Stimulated activated CD8-positive, alpha-beta memory T cell treated with anti-CD3 and anti-CD28 coated beads, Interleukin-2, amount 100 ng/mL, for 48 hours (primary cell): ENCODE data around the gene RASAL2.

Experiments used
- DNase-seq, 2 donors: peaks; one replicate each; pipeline ENCODE4 v3.0.0-alpha.2; 2020; ENCODE audit warnings: low read depth in 2 of 2

The RASAL2 gene

DNA sequence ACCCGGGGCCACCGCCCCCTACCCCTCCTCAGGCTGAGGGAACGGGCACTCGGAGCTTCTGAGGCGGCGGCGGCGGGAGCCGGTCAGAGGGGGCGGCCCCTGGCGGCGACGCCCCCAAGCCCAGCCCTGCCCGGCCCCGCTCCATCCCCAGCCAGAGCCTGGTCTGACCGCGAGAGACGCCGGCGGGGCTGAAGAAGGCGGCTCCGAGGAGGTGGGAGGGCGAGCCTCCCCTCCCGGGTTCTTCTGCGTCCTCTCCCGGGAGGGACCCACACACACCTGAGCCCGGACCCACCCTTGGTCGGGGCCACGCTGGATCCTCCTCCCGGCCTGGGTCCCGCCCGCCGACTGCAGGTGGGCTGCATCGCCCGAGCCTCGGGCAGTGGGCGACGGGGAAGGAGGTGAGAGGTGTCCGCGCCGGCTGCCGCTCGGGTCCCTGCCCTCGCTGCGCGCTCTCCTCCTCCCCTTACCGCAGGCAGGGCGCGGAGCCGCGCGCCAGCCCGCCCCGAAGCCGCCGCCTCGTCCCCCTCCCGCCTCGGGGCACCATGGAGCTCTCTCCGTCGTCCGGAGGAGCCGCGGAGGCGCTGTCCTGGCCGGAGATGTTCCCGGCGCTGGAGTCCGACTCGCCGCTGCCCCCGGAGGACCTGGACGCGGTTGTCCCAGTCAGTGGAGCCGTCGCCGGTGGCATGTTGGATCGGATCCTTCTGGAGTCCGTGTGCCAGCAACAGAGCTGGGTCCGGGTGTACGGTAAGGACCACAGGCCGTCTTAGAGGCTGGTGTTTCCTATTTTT is at the start of gene RASAL2:
TSS of gene RASAL2 (plus strand) at position 154 of the 788 bp plus-strand sequence. CDS start at position 543, 389 bp downstream.
- DNase-seq = peak in 1 of 2 donors; percentile 1

DNA sequence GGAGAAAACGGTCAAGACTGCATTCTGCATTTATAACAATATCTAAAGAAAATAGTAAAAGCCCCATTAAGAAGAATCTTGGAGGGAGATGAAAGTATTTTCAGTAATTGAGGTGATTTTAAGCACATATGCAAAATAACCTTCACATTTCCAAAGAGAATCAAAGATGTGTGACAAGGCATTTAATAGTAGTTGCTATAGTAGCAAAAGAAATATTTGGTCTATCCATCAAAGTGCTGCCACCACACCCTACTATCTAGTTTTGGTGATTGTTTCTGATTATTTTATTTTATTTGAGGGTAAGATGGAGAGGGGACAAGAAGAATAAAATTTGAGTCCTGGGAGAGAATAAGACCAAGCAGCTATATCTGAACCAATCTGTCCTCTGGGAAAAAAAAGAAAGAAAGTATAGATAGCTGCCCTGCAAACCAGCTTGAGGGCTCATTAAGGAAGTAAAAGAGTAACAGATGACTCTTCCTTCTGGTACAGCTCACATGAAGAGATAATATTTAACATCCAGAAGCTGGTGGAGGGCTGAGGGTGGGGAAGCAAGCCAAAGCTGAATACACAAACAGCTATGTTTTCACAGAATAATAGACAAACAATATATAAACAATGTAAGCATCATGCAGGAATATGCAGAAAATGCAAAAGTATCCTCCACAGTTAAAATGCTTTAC is 47.2 kb upstream of the RASAL2 start:
- no peak for DNase-seq

DNA sequence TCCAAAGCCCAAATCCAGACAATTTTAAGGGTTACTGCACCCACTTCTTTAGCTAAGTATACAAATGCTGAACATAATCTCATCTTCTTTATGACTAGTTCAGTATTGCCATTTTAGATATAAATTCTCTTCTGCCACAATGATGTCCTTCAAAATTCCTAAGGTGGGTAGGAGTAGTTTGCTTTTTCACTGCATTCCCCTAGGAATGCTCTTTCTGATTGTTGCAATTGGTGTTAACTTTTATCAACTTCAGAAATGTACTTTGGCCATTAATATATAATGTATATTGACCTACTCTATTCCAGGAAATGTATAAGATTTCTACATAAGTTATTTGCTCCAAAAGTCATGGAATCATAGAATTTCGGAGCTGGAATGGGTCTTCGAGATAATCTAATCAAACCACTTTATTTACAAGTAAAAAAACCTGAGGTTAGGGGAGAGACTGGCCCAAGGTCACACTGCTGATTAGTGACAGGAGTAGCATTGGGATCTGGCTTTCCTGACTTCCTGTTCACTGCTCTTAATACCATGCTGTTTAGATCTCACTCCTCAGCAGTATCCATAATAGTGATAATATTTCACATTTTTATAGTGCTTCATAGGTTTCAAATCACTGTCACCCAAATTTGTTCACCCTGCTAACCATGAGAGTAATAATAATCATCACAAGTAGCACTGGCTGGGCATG is 46.4 kb upstream of the RASAL2 start:
- no peak for DNase-seq

GRCh38 chr1:178048426-178048825 is 45.5 kb upstream of the RASAL2 start:
- DNase-seq = no peak

DNA sequence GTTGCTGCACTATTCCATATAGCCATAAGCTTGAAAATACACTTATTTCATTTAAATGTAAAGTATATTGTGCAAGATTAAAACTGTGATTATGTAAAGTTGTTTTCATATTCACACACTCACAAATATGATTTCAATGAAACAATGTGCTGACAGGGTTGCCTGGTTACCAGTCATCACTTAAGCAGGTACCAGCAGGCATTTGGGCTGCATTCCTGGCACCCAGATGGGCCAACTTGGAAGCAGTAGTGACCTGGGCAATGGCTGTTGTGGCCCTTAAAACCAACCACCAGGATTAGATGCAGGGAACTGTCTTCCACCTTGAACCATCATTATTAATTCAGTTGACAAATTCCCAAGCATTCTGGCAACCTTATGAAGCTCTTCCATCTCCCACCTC is 45.0 kb upstream of the RASAL2 start:
- no peak for DNase-seq

GRCh38 chr1:178050084-178050483 is 43.8 kb upstream of the RASAL2 start:
- DNase-seq = no peak

GRCh38 chr1:178051071-178051470 is 42.8 kb upstream of the RASAL2 start:
- DNase-seq = no peak

DNA sequence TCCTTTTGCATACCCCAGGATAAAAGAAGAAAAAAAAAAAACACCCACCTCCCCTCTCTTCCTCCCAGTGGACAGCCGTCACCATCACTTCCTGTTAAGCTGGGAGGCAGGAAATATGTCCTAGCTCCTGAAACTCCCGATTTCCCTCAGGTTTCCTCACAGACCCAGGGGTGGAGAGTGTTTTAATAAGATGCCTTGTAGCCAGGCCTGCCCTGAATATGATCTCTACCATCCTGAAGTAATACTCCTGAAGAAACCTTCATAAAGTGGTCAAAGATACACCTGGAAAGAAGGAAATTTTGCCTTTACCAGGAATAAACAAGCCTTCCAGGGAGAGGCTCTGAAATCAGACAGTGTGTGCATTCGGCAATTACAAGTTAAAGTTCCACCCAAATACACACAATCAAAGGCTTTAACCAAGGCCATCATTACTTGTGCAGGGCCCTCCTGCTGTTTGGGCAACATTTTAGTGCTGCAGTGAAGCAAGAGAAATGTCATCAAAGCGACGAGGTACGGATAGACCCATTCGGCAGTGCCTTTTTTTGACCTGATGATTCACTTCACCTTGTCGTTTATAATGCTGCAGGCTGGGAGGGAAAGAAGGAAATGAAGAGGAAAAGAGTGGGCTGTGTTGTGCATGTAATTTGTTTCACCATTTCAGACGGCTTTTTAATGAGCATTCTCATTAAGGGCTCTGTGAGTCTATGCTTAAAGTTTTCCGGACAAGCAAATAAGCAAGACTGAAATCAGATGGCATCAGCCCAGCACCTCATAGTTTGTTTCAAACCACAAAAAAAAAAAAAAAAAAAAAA is 41.0 kb upstream of the RASAL2 start:
- no peak for DNase-seq

- no peak for DNase-seq
Observed at GRCh38 chr1:178055093-178055492, 38.8 kb upstream of the RASAL2 start.

GRCh38 chr1:178055779-178056471 is 38.0 kb upstream of the RASAL2 start:
- no peak for DNase-seq

DNA sequence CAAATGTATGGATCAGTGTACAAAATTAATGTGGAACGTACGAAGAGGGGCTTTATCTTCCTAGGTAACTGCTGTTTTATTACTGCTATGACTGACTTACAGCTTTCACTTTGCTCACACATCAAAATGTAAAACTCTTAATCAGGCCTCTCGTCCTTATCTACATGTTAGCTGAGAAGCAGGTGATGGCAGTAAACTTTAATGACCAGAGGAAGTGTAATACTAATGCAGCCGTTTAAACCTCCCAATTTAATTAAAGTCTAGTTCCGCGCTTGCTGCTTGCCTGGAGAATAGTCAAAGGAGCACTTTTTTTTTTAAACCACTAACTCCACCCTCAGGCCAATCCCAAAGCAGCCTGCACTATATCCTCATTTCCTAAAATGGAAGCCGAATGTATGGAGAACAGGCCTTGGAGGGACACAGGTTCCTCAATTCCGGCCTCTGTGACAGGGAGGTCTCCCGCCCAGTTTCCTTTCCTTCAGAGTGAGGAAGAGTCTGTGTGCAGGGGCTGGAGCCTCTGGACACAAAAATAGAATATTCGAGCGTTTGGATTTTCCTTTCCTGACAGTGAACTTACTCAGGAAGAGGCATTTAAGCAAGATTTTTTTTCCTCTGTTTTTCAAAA is 36.7 kb upstream of the RASAL2 start:
- DNase-seq = no peak

GRCh38 chr1:178057912-178058534 is 35.9 kb upstream of the RASAL2 start:
- no peak for DNase-seq

GRCh38 chr1:178060789-178061556 is 32.9 kb upstream of the RASAL2 start:
- no peak for DNase-seq

- no peak for DNase-seq
Observed at GRCh38 chr1:178061620-178062019, 32.3 kb upstream of the RASAL2 start.

- DNase-seq = no peak
Observed at GRCh38 chr1:178064191-178064821, 29.6 kb upstream of the RASAL2 start.

DNA sequence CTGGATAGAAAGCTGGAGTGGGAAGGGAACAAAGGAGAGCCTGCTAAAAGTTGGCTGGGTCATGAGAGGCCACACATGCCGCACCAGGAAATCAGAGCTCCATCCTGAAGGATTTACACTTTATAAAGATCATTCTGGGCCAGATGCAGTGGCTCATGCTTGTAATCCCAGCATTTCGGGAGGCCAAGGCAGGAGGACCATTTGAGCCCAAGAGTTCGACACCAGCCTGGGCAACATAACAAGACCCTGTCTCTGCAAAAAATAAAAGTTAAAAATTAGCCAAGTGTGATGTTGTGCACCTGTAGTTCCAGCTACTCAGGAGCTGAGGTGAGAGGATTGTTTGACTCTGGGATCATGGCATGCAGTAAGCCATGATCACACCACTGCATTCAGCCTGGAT is 28.7 kb upstream of the RASAL2 start:
- no peak for DNase-seq

- no peak for DNase-seq
Observed at GRCh38 chr1:178066296-178066907, 27.5 kb upstream of the RASAL2 start.

DNA sequence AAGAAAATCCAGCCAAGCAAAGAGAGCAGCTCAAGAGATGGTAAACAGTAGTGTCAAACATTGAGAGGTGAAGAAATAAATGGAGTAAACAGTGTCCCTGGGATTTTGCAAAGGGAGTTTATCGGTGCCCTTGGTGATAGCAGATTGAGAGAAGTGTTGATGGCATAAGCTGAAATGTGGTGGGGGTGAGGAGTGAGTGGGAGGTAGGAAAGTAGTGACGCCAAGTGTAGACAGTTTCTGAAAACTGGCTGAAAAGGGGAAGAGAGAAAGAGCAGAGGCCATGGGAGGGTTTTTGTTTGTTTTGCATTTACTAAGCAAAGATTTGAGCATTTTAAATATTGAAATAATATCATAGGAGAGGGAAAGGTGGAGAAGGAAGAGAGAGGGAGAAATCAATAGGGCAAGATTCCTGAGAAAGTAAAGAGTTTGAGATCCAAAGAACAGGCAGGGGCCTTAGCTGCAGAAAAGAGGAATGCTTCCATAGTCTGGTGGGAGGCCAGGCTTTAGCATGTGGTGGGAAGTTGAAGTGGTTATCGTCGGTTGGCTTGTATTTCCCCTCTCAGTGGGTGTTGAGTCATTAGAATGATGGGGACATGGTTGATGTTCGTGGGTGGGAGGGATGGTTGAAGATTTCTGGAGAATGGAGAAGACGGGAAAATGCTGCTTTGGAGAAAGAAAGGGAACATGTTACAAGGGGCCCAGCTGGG is 26.8 kb upstream of the RASAL2 start:
- DNase-seq = no peak
